TTC549 (cell line): ENCODE measurements around the gene PPIL1.
A peak's percentile ranks its signal among the peaks of the same experiment; 100 is the strongest.

Experiments
- FAIRE-seq: peaks from 2 replicates; lab custom pipeline; 2012; peaks lifted over from hg19 to GRCh38; lab: Jason Lieb, UNC

PPIL1 gene

DNA sequence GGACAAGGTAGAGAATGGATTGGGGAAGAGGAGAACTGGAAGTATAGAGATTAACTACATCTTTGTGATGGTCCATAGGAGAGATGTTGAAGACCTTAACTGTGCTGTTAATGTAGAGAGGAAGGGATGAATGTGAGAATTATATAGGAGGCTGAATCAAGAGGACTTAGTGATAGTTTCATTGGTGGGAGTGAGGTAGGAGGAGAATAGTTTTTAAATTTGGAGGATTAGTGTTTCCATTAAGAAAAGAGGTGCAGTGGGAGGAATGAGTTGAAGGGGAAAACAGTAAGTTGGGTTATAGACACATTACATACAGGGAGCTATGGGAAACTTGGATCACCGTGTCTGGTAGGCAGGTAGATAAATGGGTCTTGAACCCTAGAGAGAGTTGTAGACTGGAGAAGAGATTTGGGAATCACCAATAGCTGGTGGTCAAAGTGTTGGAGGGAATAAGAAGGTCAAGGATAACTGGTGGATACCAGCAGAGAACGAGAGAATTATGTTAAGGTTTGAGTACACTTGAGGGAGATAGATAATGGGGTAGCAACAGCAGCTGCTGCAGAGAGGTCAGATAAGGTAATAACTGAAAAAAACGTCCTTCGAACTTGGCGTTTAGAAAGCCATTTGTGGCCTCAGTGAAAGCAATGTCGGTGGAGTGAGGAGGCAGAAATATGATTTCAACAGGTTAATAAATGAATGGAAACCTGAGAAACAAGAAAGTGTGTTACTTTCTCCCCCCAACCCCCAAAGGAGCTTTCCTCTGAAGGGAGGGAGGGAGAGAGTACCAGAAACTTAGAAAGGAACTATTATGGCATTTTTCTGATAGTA, 14.3 kb upstream of the PPIL1 start:
- FAIRE-seq, result no peak

DNA sequence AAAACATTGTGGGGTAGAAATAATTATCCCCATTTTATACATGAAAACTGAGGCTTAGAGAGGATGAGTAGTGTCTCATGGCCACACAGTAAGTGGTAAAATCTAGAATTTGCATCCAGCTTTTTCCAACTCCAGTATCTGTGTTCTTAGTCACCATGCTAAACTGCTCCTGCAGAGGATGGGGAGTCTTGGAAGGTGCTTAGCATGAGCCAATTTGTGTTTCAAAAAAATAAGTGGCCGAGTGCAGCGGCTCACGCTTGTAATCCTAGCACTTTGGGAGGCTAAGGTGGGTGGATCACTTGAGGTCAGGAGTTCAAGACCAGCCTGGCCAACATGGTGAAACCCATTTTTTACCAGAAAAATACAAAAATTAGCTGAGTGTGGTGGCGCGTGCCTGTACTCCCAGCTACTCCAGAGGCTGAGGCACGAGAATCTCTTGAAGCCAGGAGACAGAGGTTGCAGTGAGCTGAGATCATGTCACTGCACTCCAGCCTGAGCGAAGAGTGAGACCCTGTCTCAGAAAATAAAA, 13.6 kb upstream of the PPIL1 start:
- FAIRE-seq, result no peak

DNA sequence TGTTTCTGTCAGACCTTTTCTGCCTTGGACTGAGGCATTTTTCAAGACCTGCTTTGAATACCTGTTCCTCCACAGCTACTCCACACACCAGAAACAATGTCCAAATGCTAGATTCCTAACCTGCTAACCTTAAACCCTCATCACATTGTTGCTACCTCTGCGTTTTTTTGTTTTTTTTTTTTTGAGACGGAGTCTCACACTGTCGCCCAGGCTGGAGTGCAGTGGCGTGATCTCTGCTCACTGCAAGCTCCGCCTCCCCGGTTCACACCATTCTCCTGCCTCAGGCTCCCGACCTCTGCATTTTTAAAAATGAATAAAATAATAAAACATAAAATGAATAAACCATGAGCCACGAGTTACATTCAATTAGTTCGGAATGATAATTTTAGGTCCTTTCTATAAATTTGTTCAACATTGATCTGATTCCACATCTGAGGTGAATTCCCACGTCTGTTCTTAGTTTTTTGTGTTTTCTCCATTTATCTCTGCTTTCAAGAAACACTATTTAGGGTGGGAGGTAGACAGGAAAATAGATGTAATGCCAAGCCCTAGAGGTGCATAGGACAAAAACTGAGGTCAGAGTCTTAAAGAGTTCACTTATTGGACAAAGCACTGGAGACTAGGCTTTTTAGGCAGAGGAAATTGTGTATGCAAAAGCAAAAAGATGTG, 12.5 kb upstream of the PPIL1 start:
- FAIRE-seq, result no peak

DNA sequence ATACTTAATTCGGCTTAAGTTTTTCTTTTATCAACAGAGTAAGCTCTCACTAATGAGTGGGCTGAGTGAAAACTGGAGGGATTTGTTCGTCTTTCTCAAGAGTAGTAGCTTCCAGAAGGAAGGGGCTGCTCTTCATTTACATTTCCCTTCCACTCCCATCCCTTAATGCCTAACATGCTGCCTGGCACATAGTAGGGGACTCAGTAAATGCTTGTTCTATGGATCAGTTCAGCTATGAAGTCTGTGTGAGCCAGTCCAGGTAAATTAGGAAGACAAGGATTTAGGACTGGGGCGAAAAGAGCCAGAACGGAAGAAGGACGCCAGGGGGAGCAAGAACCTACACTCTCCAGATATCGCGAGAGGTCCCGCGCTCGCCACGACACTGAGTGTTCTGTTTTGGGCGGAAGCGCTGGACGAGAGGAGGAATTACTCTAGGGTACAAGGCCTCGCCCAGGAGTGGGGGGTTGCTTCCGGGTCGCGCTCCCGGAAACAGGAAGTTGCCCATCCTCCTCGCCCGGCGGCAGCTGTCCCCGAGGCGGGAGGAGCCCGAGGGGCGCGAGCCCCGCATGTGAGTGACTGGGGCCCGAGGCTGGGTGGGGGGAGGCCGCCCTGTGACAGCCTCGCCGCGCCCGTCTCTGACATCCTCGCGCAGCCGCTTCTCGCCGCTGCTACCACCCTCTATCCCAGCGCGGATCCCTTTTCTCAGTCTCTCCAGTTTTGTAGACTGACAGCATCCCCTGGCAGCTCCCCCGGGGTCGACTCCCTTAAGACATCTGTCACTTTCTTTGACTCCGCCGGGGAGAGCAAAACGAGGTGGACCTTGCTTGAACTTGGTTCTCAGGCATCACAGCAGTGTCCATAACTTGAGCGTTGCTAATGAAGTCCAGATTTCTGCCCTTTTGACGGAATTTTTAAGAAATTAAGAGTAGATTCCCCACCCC, 11.1 kb upstream of the PPIL1 start, which contains the start of gene C6orf89:
C6orf89 (plus strand) TSS at position 492 of the 941 bp plus-strand sequence. CDS start 13,493 bp downstream, outside the sequence.
- FAIRE-seq, result peak; percentile 65

DNA sequence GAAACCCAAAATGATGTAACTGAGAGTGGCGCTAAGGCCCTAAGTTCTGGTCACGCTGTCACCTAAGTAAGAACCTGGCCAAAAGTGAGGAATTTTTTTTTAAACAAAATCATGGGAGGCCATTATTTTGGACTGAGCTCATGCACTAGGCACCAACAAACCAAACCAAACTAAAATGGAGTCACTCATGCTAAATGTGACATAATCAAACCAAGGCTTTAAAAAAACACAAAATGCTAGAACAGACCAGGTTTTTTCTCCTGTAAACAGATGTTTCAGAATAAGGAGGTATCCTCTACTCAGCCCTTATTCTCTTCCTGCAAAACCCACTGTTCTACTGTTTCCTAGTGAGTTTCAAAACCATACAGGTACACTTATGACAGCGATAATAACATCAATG, 10.0 kb upstream of the PPIL1 start:
- no peak for FAIRE-seq

DNA sequence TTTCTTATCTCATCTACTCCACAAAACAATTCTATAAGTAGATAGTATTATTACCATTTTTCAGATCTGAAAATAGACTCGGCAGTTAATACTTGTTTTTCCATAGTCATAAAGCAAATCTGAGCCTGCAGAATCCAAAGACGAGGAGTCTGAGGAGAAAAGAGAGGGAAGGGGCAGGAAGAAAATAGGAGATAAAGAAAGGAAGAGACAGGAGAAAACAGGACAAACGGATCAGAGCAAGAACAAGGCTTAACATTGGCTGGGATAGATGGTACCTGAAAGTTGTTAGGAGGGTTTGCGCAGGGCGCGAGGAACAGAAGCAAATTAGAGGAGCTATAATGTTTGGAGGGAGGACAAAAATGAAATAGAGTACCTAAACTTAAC, 639 bp upstream of the PPIL1 start:
- FAIRE-seq, result no peak

DNA sequence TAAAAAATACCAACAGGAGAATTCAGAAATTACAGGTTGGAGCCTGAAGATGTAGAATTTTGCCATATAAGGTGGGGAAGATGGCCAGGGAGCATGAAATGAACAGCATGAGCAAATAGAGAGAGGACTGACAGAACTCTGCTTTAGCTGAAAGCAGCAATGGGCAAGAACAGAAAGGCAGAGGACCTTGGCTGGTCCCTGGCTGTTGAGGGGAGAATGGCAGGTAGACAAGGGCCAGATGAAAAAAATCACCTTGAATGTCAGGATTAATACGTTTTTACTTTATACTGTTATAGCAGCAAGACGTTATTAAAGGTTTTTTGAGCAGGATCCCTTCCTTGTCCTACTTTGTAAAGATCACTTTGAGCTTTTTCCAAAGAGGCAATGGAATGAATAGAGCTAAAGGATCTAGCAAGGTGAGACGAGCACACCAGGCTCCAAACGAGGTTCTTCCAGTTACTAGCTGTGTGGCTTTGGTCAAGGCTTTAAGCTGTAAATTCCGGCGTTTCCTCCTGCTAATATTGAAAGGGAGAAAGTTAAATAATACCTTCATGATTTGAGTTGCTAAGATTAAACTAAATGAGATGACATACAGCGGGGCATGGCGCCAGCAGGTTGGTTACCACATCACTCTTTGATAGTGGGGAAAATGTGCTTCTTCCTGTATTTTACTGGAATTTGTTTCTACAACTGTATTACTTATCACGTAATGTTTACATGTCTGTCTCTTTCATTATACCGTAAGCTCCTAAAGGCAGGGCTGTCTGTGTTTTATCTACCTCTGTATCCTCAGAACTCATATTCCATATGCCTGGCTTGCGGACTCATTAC, 776 bp downstream of the PPIL1 start:
- FAIRE-seq, result no peak

DNA sequence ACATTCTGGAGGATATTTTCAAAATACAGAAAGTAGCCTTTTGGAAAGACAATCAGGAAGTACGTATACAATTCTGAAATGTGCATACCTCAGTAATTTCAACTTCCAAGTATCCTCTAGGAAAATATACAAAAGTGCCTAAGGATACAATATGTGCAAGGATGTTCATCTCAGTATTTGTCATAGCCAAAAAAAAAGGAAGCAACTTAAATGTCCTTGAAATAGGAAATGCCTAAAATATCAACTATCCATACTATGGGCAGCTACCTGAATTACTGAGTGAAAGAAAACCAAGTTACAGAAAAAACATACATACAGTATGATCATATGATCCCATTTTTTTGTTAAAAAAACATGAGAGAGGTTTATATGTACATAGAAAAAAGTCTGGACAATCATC, 1.5 kb downstream of the PPIL1 start:
- no peak for FAIRE-seq

DNA sequence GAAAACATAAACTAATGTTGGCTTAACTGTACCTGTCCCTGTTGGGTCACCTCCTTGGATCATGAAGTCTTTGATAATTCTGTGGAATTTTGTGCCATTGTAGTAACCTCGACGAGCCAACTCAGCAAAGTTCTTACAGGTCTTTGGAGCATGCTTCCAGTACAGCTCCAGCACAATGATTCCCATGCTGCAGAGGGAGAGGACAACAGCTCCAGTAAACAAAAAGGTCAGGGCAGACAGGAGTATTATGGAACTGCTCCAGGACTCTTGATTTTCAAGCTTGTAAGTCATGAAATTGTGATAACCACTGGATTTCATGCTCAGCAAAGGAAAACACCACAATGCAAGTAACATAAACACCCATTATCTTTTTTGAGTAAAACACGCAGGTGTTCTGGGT, 2.9 kb downstream of the PPIL1 start:
- no peak for FAIRE-seq

DNA sequence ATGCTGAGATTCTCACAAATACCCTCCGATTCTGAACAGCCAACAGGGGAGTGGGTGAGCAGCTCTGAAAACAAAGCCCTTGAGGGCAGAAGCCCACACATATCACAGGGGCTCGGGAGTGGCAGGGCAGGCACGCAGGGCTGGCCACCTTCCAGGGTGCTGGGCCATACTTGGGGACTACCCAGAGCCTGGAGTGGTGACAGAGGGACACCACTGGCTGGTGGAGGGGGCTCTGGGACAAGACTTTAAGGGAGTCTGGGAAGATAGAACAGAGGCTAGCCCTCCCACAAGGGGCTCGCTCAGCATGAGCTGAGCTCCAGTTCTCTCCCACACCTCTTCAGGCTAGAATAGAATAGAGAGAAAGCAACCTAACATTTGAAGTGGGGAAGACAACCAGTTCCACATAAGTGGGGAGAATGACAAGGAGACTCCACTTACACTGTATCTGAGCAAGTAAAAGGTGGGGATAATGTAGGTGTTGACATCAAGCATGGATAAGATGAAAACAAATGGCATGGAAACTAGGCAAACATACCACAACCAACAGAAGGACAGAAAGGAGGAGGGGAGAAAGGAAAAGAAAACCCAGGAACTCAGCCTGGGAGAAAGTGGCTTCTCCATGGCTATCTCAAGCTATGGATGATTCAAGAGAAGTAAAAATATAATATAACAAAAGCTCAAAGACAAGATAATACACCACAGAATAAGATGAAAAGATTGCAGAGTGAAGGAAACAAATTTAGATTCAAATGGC, 7.0 kb downstream of the PPIL1 start:
- no peak for FAIRE-seq

DNA sequence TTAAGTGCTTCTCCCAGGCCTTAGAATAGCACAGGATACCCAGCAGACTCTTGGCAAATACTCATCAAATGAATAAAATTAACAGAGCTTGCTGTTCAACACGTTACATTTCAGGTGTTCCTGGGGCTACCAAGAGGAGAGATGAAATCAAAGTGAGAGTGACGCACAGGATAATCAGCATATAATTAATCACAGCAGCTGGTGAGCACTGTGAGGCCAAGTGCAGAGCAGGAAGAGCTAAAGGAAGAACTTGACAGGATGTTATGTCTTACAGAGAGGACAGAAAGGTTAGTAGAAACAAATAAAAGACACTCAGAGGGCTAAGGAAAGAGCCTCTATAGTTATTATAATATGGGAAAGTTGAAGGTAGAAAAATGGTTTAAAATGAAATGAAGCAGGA, 8.8 kb downstream of the PPIL1 start:
- FAIRE-seq, result no peak

DNA sequence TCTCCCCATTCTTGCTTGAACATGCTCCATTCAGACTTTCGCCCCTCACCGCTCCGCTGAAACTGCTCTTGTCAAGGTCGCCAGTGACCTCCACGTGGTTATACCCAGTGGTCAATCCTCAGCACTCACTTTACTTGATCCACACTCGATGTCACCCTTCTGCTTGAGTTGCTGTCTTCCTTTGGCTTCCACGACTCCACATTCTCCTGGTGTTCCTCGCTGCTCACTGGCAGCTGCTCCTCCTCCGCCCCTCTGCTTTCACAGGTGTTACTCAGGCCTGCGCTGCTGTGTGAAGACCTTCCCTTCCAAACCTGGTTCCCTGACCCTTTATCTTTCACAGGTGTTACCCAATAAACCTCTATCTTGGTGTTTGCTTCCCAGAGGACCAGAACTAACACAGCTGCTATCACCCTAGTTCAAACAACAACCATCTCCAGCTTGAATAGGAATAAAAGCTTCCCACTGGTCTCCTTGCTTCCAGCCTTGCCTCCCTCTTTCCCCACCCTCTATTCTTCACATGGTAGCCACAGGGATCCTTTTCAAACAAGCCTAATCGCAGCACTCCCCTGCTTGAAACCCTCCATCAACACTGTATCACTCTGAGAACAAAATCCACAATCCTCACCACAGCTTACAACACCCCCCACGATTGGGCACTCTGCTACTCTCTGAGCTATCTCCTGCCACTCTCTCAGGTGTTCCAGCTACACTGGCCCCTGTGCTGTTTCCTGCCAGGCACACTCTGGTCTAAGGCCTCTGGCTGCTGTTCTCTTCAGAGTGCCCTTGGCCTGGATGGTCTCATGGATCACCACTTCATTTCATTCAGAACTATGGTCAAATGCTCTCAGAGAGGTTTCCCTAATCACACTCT, 10.7 kb downstream of the PPIL1 start:
- no peak for FAIRE-seq

DNA sequence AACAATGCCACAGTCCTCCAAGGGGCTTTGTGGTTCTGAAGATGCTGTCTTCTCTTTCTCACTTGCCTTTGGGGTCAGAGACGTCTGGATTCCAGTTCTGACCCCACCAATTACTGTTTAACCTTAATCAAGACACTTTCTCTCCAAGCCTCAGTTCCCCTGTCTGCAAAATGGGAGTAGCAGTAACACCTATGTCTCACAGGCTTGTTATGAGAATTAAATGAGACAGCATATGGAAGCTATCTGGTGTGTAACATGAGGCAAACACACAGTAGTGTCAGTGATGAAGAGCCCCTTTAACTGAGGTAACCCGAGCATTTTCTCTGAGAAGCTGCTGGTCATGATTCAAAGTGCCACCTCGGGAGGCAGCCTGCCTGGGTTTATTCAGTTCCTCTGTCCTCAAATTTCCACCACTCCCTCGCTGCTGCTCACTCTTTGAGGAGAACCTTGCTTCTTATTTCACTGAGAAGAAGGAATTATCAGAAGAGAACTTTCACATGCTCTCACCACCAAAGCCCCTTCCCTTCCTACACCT, 11.7 kb downstream of the PPIL1 start:
- no peak for FAIRE-seq

DNA sequence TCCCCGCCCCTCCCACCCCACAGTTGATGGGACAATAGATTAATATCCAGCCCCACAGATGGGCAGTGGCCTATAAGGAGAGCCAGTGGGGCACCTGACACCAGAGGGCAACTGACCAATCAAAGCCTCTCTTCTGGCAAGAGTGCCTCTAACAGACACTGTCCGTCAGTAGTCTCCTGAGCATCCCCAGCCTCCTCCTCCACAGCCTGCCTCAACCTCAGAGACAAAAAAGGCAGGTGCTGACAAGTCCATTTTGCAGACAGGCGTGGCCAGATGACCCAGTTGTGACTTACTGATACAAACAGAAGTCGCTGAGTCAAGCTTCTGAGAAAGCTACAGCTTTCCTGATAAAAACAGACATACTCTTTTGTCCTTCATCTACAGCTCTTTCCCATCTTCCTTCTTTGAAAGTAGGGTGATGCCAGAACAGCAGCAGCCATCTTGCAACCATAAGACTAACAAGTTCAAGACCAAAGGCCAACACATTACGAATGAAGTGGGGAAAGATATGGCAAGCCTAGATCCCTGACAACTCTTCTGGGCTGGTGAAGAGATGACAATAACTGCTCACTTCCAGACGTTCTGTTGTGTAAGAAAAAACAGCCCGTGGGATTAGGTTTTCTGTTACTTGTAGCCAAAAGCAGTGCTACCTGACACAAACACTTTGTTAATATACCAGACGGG, 12.3 kb downstream of the PPIL1 start:
- FAIRE-seq, result no peak

DNA sequence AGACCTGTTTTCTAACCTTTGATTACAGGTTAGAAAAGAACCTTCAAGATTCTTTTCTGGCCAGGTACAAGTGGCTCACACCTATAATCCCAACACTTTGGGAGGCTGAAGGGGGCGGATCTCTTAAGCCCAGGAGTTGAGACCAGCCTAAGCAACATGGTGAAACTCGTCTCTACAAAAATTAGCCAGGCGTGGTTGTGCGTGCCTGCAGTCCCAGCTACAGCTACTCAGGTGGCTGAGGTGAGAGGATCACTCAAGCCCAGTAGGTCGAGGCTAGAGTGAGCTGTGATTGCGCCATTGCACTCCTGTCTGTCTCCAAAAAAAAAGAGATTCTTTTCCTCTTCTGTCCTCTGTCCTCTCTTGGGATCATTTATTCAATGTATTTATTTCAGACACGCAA, 14.5 kb downstream of the PPIL1 start:
- no peak for FAIRE-seq

DNA sequence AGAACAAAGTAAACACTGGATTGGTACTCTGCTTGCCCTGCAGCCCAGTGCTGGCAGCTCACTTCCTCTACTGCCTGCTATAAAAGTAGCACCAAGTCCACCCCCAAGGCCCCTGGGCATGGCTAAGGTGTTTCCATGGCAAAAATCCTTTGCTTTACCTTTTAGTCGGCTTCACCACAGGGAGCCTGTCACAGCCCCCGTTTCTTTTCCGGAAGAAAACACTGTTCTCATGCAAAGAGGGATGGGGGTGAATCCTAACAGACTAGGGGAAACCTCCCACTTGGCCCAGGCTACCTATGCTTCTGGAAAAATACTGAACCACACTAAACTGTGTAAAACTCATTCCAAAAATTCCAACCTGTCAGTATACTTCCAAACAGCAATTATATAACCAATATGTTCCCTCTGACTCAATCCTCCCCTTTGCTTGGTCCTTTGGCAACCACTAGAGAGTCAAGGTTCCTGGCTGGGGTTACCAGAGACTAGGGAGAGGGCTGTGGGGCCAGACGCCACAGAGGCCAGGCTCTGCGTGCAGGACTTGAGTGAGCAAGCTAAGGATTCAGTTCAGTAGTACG, 16.1 kb downstream of the PPIL1 start:
- FAIRE-seq, result no peak

DNA sequence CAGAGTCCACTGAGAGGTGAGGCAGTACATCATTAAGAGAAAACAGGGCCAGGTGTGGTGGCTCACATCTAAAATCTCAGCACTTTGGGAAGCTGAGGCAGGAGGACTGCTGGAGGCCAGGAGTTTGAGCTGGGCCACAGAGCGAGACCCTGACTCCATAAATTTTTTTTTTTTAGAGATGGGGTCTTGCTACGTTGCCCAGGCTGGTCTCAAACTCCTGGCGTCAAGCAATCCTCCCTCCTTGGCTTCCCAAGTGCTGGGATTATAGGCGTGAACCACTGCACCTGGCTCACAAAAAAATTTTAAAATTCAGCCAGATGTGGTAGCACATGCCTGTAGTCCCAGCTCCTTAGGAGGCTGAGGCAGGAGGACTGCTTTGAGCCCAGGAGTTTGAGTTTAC, 17.3 kb downstream of the PPIL1 start:
- no peak for FAIRE-seq

DNA sequence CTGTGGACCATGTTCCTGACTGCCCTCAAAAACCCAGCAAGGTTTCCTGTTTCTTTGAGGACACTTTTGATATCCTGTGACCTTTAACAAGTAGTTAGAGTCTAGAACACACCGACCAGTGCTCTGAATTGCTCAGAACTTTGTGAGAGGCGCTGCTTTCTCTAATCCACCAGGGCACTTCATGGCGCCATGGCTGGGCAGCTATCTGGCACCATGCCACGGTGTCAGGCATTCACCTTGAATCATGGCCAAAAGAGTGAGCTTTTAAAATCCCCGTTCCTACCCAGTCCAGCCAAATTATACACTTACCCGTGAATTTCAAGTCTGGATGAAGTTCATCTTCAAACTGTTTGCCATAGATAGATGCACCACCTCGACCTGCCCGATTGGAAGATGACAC, 18.3 kb downstream of the PPIL1 start:
- FAIRE-seq, result no peak

DNA sequence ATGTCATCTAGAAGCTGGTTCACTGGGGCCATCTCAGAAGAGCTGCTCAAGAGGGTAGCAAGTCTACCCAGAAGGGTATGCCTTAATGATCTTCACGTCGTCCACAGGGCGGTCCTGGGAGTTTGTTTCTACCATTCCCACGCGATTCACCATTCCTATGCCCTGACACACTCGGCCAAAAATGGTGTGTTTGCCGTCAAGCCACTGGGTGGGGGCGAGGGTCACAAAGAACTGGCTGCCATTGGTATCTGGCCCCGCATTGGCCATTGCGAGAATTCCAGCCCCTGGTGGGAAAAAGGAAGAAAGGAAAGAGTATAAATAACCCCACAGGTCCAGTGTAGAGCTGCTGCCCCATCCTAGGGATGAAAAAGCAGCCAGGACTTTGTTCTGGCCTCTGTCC, 18.9 kb downstream of the PPIL1 start:
- FAIRE-seq, result no peak
